Chondrocyte (in vitro differentiated cells): Measurements from ENCODE around the gene DAD1. TPM values are rescaled to one million over a fixed set of nuclear protein-coding genes. Genes with fewer than 3 reads are reported as not detected.

Experiments used
- DNase-seq: peaks from one replicate; pipeline ENCODE4 v3.0.0; 2021; ENCODE audit warnings: mixed read lengths, low spot score
- H3K27ac Mint-ChIP-seq: one replicate; pipeline ENCODE4 v1.8.0; 2021; ENCODE audit warnings: mild to moderate bottlenecking, moderate library complexity, mixed read lengths; ENCODE audit not compliant: unreplicated experiment
- H3K27me3 Mint-ChIP-seq: 2 replicates; pipeline ENCODE4 v1.8.0; 2021; ENCODE audit warnings: low read depth, mixed read lengths
- H3K36me3 Mint-ChIP-seq: 2 replicates; pipeline ENCODE4 v1.8.0; 2021; ENCODE audit warnings: low read depth, mixed read lengths
- H3K4me1 Mint-ChIP-seq: 2 replicates; pipeline ENCODE4 v1.8.0; 2021; ENCODE audit warnings: low read depth, mild to moderate bottlenecking, mixed read lengths
- H3K4me3 Mint-ChIP-seq: one replicate; pipeline ENCODE4 v1.8.0; 2021; ENCODE audit warnings: mild to moderate bottlenecking, moderate library complexity, mixed read lengths; ENCODE audit not compliant: unreplicated experiment
- H3K9me3 Mint-ChIP-seq: 2 replicates; pipeline ENCODE4 v1.8.0; 2021; ENCODE audit warnings: low read depth, mixed read lengths
- total RNA-seq: library from RNA; stranded (reverse); gene quantifications from 3 replicates; pipeline ENCODE4 v1.2.1, GENCODE V29; 2021
- TF ChIP-seq, protein P1 (sequence below): fragments of 200-600 bp; sonication (generic); IDR thresholded peaks from 2 replicates; pipeline ENCODE4 v1.5.0; 2021; ENCODE audit warnings: antibody characterized with exemption, mild to moderate bottlenecking, moderate library complexity

DAD1 gene
- total RNA-seq, 1 donor from 2014 or later, result 248 TPM

DNA sequence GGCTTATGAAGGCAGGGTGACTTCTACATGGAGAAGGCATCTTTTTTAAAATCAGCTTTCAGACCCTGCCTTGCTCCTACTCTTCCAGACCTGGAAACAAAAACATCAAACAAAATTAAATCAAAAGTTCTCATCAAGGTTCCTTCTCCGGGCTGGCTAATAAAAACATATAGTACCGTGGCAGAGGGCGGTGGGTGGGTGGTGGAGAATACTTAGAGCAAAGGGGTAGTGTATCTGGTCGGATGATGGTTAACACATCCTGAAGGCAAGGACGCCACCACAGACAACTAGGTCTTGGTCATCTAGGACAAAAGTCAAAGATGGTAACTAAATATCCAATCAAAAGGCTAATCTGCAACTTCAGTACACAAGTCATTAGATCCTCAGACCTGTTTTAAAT lies 1.8 kb downstream of the DAD1 start:
- Mint-ChIP-seq H3K4me3 (peak overlapping the region; percentile 81), H3K27ac (peak overlapping the region; percentile 76), H3K36me3 (peaks cover 7% of the 10 kb centered on the region), H3K27me3 (no peaks in the 10 kb centered on the region), H3K4me1 (peaks cover 62% of the 10 kb centered on the region), H3K9me3 (no peaks in the 10 kb centered on the region)
- DNase-seq, result no peak
- TF ChIP-seq, protein P1, sequence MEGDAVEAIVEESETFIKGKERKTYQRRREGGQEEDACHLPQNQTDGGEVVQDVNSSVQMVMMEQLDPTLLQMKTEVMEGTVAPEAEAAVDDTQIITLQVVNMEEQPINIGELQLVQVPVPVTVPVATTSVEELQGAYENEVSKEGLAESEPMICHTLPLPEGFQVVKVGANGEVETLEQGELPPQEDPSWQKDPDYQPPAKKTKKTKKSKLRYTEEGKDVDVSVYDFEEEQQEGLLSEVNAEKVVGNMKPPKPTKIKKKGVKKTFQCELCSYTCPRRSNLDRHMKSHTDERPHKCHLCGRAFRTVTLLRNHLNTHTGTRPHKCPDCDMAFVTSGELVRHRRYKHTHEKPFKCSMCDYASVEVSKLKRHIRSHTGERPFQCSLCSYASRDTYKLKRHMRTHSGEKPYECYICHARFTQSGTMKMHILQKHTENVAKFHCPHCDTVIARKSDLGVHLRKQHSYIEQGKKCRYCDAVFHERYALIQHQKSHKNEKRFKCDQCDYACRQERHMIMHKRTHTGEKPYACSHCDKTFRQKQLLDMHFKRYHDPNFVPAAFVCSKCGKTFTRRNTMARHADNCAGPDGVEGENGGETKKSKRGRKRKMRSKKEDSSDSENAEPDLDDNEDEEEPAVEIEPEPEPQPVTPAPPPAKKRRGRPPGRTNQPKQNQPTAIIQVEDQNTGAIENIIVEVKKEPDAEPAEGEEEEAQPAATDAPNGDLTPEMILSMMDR, result no peak

DNA sequence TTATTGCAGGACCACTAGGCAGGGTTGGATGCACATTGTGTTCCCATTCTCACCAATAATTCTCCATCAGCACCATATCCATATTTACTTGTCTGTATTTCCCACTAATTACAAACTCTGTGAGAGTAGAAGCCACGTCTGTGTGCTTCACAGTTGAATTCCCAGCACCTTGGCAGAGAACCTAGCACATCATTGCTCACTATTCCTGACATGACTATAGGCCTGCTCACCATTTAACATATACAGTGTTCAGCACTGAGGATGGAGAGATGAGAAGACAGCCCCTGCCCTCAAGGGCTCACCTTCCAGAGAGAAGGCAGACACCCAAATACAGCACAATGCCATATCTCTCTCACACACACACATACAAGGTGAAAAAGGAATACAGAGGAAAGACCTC lies 5.0 kb downstream of the DAD1 start:
- TF ChIP-seq, protein P1, result no peak
- H3K4me3 Mint-ChIP-seq, result no peak overlapping the region
- no peaks in the 10 kb centered on the region for H3K9me3 Mint-ChIP-seq
- peaks cover 64% of the 10 kb centered on the region for H3K4me1 Mint-ChIP-seq
- peaks cover 8% of the 10 kb centered on the region for H3K36me3 Mint-ChIP-seq
- peak overlapping the region; percentile 63 for H3K27ac Mint-ChIP-seq
- DNase-seq, result no peak
- no peaks in the 10 kb centered on the region for H3K27me3 Mint-ChIP-seq

DNA sequence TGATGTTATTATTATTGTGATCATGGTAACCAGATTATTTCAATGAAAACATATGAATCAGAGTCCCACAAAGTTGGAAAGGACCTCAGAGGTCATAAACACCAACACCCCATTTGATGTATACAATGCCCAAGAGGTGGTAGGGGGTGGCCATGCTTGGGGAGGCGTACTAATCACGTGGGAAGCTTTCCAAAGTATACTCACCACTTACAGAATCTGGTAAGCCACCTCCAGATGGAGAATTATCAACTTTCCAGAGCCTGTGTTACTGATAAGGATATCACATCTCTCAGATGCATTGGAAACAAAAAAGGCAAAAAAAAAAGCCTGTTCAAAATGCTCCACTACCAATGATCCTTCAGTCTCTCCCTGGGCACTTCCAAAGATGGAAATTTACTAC lies 8.4 kb downstream of the DAD1 start:
- Mint-ChIP-seq H3K9me3 (no peaks in the 10 kb centered on the region), H3K4me1 (peaks cover 45% of the 10 kb centered on the region), H3K27me3 (no peaks in the 10 kb centered on the region), H3K36me3 (peaks cover 6% of the 10 kb centered on the region), H3K4me3 (no peak overlapping the region), H3K27ac (no peak overlapping the region)
- TF ChIP-seq, protein P1, result no peak
- no peak for DNase-seq

DNA sequence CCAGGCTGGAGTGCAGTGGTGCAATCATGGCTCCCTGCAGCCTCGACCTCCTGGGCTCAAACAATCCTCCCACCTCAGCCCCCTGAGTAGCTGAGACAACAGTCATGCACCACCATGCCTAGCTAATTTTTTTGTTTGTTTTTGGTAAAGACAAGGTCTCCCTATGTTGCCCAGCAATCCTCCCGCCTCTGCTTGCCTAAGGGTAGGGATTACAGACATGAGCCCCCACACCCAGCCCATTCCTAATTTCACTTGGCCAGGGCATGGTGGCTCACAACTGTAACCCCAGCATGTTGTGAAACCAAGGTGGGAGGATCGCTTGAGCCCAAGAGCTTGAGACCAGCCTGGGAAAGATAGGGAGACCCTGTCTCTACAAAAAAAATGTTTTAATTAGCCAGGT lies 9.1 kb downstream of the DAD1 start:
- peak overlapping the region; percentile 76 for H3K27ac Mint-ChIP-seq
- no peaks in the 10 kb centered on the region for H3K9me3 Mint-ChIP-seq
- no peaks in the 10 kb centered on the region for H3K27me3 Mint-ChIP-seq

DNA sequence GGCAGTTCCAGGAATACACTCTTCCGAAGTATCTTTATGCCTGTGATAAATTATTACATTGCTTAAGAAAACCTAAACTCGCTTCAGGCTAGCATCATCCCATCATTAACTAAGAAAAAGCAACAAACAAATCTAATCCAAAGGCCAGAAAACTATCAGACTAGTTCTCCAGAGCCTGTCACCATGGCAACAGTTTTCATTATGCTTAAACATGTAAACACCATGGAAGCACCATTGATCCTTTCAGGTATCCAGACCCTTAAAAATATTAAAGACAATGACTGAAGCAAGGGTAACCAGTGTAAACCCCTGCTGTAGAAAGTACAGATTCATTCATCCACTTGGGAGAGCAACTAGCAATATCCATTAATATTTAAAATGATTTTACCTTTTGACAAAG lies 9.8 kb downstream of the DAD1 start:
- DNase-seq, result no peak
- peaks cover 31% of the 10 kb centered on the region for H3K4me1 Mint-ChIP-seq
- peaks cover 9% of the 10 kb centered on the region for H3K36me3 Mint-ChIP-seq
- TF ChIP-seq, protein P1, result no peak
- no peaks in the 10 kb centered on the region for H3K9me3 Mint-ChIP-seq
- no peak overlapping the region for H3K4me3 Mint-ChIP-seq
- peak overlapping the region; percentile 67 for H3K27ac Mint-ChIP-seq
- H3K27me3 Mint-ChIP-seq, result no peaks in the 10 kb centered on the region

More for the DNA sequence above, 9.1 kb downstream of the DAD1 start:
- peaks cover 38% of the 10 kb centered on the region for H3K4me1 Mint-ChIP-seq
- no peak for DNase-seq
- no peak overlapping the region for H3K4me3 Mint-ChIP-seq
- TF ChIP-seq, protein P1, result no peak
- H3K36me3 Mint-ChIP-seq, result peaks cover 3% of the 10 kb centered on the region
